Skeletal muscle tissue (tissue), 4 donors: Measurements from ENCODE around the gene TSPAN14. TPM values are rescaled to one million over a fixed set of nuclear protein-coding genes. Genes with fewer than 3 reads are reported as not detected.

Experiments used
- H3K27ac ChIP-seq: one replicate; pipeline ENCODE4 v1.7.0; 2013; ENCODE audit warnings: mild to moderate bottlenecking, low read depth, low read length, inconsistent platforms
- H3K27me3 ChIP-seq, 3 donors: one replicate each; pipeline ENCODE4 v1.7.0; 2013; ENCODE audit warnings: low read length in 3 of 3; ENCODE audit not compliant: control insufficient read depth in 3 of 3, insufficient read depth in 3 of 3
- H3K36me3 ChIP-seq, 3 donors: one replicate each; pipeline ENCODE4 v1.7.0; 2013; ENCODE audit warnings: low read length in 3 of 3; ENCODE audit not compliant: control insufficient read depth in 3 of 3, insufficient read depth in 3 of 3
- H3K4me1 ChIP-seq, 3 donors: one replicate each; pipeline ENCODE4 v1.7.0; 2013; ENCODE audit warnings: low read length in 3 of 3, mild to moderate bottlenecking in 3 of 3; ENCODE audit not compliant: control insufficient read depth in 3 of 3, insufficient read depth in 3 of 3
- H3K4me3 ChIP-seq, 3 donors: one replicate each; pipeline ENCODE4 v1.7.0; 2013; ENCODE audit warnings: low read length in 3 of 3
- H3K9ac ChIP-seq, 3 donors: one replicate each; pipeline ENCODE4 v1.7.0; 2013; ENCODE audit warnings: low read length in 3 of 3, mild to moderate bottlenecking in 3 of 3, moderate library complexity in 2 of 3, low read depth in 1 of 3
- H3K9me3 ChIP-seq, 3 donors: one replicate each; pipeline ENCODE4 v1.7.0; 2013; ENCODE audit warnings: low read length in 3 of 3; ENCODE audit not compliant: control insufficient read depth in 3 of 3
- total RNA-seq: library from RNA; depleted of rRNA; stranded (reverse); fragments of >200 nt; gene quantifications from one replicate; pipeline ENCODE4 v1.2.3, GENCODE V29; 2014
- donor health status: Osteomylitis.

TSPAN14 gene
- total RNA-seq, 1 donor from 2014 or later, result 6.3 TPM

DNA sequence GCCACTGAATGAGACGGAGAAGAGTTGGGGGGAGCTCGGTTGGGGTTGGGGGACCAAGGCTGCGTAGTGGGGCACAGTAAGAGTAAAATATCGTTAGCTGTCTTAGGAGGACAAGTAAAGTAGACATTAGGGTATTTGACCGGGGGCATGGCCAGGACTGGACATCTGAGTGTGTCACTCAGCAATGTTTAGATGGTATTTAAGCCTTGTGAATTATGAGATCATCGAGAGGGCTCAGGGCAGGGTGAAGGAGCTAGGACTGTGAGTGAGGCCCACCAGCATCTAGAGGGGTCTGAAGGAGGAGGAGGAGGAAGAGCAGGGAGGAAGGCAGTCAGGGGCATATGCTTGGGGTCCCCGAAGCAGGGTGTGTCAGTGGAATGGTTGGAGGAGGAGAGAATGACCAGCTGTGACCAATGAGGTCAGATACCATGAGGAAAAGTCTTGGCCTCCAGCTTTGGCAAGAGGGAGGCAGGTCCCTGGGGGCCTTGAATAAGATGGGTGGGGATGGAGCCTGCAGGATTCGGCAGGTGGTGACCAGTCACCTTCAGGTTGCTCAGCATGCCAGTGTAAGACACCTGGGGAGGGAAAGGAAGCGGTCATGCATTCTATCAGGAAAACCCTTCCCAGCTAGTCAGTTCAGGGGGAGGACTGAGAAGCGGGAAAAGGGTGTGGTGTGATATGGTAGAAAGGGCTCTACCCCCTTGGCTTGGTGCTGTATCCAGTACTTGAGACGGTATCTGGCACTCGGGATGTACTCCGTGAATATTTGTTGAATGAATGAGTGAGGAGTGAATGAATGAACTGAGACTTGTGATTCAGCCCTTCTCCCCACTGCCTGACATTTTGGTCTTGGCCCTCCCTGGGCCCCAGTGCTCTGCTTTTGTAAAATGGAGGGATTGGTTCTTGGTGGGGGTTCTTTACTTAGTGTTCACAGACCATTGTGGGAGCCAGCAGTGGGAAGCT, 48.8 kb downstream of the TSPAN14 start:
- Histone ChIP-seq H3K9me3 (no peaks in the 10 kb centered on the region), H3K36me3 (peaks cover 0 to 5% (median 4%) of the 10 kb centered on the region in 3 donors), H3K4me3 (no peak overlapping the region), H3K9ac (no peak overlapping the region), H3K27me3 (no peaks in the 10 kb centered on the region), H3K4me1 (peaks cover 72 to 78% (median 76%) of the 10 kb centered on the region in 3 donors), H3K27ac (peak overlapping the region; percentile 38)

DNA sequence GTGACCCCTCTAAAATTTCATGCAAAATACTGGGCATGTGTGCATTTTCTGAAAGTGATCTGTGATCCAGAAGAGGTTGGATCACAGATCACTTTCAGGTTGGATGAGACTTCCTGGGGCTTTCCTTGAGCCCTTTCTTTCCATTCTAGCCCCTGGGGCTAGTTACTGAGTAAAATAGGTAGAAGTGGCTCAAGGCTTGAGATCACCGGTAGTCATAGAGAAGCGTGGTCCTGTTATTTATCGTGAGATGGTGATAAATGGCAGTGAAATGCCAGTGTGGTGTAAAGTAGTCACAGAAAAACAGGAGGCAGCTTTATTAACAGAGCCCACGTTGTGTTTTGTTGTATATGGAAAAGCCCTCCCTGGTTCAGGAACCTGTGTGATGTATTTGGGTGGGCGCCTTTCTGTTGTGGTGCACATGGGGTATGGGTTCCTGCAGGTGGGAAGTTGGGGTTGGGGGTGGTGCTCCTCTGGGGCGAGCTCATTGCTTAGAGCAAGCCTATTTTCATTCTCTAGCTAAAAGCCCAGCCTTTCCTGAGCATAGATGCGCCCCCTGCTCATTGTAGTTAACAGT, 49.6 kb downstream of the TSPAN14 start:
- Histone ChIP-seq H3K9me3 (no peaks in the 10 kb centered on the region), H3K4me3 (no peak overlapping the region), H3K4me1 (peaks cover 66 to 73% (median 72%) of the 10 kb centered on the region in 3 donors), H3K27ac (peak overlapping the region; percentile 36), H3K36me3 (peaks cover 0 to 8% (median 5%) of the 10 kb centered on the region in 3 donors), H3K27me3 (no peaks in the 10 kb centered on the region), H3K9ac (peak overlapping the region in 1 of 3 donors; percentile 45)

- peaks cover 6 to 8% (median 7%) of the 10 kb centered on the region in 3 donors for H3K36me3 ChIP-seq
- H3K27me3 ChIP-seq, result no peaks in the 10 kb centered on the region
- no peak overlapping the region for H3K4me3 ChIP-seq
- peak overlapping the region in 2 of 3 donors; percentile 30 to 45 for H3K9ac ChIP-seq
- peaks cover 65 to 73% (median 72%) of the 10 kb centered on the region in 3 donors for H3K4me1 ChIP-seq
- peak overlapping the region; percentile 36 for H3K27ac ChIP-seq
- no peaks in the 10 kb centered on the region for H3K9me3 ChIP-seq
Observed at GRCh38 chr10:80504158-80504811, 50.2 kb downstream of the TSPAN14 start.

DNA sequence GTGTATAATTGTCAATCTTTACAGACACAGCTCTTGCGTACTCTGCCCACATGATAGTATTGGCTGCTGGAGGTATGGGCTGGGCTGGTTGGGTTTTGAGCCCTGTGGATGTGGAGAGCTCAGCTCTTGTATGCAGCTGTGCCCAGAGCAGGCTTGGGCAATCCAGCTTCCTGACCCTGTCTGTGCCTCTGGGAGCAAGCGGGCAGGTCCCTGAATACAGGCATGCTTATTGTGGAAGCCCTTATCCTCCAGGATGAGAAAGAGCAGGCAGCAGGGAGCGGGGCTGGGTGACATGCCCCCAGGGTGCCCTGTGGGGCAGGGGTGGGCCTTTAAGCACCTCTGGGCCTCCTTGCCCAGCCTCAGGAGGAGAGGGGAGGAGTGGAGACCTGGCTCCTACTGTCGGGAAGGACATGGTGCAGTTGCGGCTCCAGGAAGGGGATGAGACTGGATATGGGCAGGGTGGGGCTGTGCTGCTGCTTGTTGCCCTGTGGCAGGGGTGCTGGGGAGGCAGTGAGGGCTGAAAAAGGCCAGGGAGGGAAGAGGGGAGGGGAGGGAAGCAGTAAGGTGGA, 50.9 kb downstream of the TSPAN14 start:
- Histone ChIP-seq H3K27me3 (no peaks in the 10 kb centered on the region), H3K27ac (peak overlapping the region; percentile 28), H3K4me3 (no peak overlapping the region), H3K36me3 (peaks cover 7 to 14% (median 10%) of the 10 kb centered on the region in 3 donors), H3K4me1 (peaks cover 59 to 73% (median 69%) of the 10 kb centered on the region in 3 donors), H3K9ac (peak overlapping the region; percentile 2 to 27 (median 25)), H3K9me3 (no peaks in the 10 kb centered on the region)

DNA sequence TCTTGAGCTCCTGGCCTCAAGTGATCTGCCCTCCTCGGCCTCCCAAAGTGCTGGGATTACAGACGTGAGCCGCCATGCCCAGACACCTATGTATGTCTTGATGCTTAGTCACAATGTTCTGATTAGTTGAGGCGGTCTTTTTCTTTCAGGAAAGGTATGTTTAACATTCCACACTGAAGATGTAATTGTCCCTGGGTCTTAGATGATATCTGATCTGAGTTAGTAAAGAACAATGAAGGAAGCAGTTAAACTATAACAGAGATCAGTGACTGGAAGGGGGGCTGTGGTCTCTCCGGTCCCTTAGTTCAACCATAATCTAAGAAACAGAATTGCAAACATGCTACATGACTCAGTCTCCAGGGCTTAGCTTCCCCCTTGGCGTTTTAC, 52.1 kb downstream of the TSPAN14 start:
- Histone ChIP-seq H3K9me3 (no peaks in the 10 kb centered on the region), H3K27ac (peak overlapping the region; percentile 28), H3K4me1 (peaks cover 51 to 65% (median 64%) of the 10 kb centered on the region in 3 donors), H3K4me3 (no peak overlapping the region), H3K9ac (peak overlapping the region in 1 of 3 donors; percentile 1), H3K27me3 (no peaks in the 10 kb centered on the region), H3K36me3 (peaks cover 8 to 14% (median 10%) of the 10 kb centered on the region in 3 donors)

- Histone ChIP-seq H3K4me1 (peaks cover 47 to 63% (median 57%) of the 10 kb centered on the region in 3 donors), H3K27me3 (no peaks in the 10 kb centered on the region), H3K9ac (no peak overlapping the region), H3K9me3 (no peaks in the 10 kb centered on the region), H3K4me3 (no peak overlapping the region), H3K36me3 (peaks cover 12 to 16% (median 15%) of the 10 kb centered on the region in 3 donors), H3K27ac (no peak overlapping the region)
Observed at GRCh38 chr10:80506836-80507487, 52.9 kb downstream of the TSPAN14 start.

- Histone ChIP-seq H3K36me3 (peaks cover 19 to 33% (median 31%) of the 10 kb centered on the region in 3 donors), H3K4me1 (peaks cover 27 to 47% (median 38%) of the 10 kb centered on the region in 3 donors), H3K4me3 (no peak overlapping the region), H3K27ac (peak overlapping the region; percentile 69), H3K9ac (peak overlapping the region in 2 of 3 donors; percentile 16 to 20), H3K9me3 (no peaks in the 10 kb centered on the region), H3K27me3 (no peaks in the 10 kb centered on the region)
Observed at GRCh38 chr10:80509108-80509402, 54.9 kb downstream of the TSPAN14 start.

DNA sequence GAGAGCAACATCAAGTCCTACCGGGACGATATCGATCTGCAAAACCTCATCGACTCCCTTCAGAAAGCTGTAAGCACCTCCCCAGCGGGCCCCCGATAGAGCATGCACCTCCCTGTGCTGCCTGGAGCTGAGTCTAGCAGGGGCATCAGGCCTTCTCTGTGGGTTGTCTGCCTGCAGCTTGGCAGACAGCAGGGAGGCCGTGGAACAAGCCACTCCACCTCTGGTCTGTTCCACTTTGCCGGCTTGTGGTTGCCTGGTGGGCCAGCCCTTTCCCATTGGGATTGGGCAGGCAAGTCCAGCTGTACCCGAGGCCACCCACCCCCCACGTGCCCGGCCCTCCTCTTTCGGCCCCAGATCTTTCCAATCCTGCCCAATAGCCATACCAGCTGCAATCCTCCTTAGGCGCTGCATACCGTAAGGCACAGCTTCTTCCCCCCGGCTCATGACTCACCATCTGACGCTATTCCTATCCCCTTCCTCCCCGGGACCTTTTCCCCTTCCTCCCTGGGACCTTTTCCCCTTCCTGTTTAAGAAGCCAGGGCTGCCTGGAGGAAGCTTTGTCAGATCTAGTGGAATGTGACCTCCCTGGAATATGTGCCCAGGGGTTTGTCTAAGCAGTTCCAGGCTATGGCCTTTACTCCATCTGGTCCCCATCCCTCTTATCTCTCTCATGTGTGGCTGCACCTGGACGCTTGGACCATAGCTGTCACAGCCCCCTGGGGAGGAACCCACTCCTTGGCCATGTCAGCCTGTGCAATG, 55.5 kb downstream of the TSPAN14 start:
- Histone ChIP-seq H3K4me3 (no peak overlapping the region), H3K4me1 (peaks cover 22 to 42% (median 33%) of the 10 kb centered on the region in 3 donors), H3K36me3 (peaks cover 23 to 38% (median 36%) of the 10 kb centered on the region in 3 donors), H3K27me3 (no peaks in the 10 kb centered on the region), H3K9ac (peak overlapping the region in 1 of 3 donors; percentile 20), H3K27ac (peak overlapping the region; percentile 69), H3K9me3 (no peaks in the 10 kb centered on the region)
